K562 (cell line): ENCODE data around the gene IKBKE.

Experiments used
- PKNOX1 ChIP-seq: fragments of 450-650 bp; IDR thresholded peaks from 2 replicates; pipeline ENCODE4 v1.6.1; 2016
- ZNF253 ChIP-seq: fragments of 250-450 bp; sonication (Bioruptor Pico); conservative IDR thresholded peaks from 2 replicates; pipeline ENCODE4 v1.6.1; 2021; ENCODE audit warnings: mild to moderate bottlenecking
- ZNF639 ChIP-seq, 2 experiments: fragments of 200-800 bp in 1 of 2; sonication (Bioruptor generic) in 1 of 2; sonication (generic) in 1 of 2; formaldehyde crosslinking in 1 of 2; IDR thresholded peaks in 1 of 2; conservative IDR thresholded peaks in 1 of 2; 2 replicates each; pipeline versions ENCODE4 v1.5.0 to v1.6.1; 2016 to 2020; ENCODE audit warnings: missing compliant biosample characterization in 1 of 2, missing genetic modification characterization in 1 of 2, missing genetic modification reagents in 1 of 2

- TF ChIP-seq ZNF639 (CRISPR knock-in tag; conservative IDR thresholded peaks at IDR 0.05 in 1 of 2, IDR thresholded peaks at IDR 0.05 in 1 of 2): no peak
- no peak for TF ChIP-seq PKNOX1
- no peak for TF ChIP-seq ZNF253 (CRISPR knock-in tag)
These were observed 21.3 kb downstream of the IKBKE start for GRCh38 chr1:206491616-206492015.
